Left renal pelvis (tissue), 4 donors: ENCODE results near the gene PLA2G2E. TPM values are rescaled to one million over a fixed set of nuclear protein-coding genes. Genes with fewer than 3 reads are reported as not detected.
"Not testable (repeated sequence)": the region's sequence is repeated elsewhere in the genome, so short reads cannot be mapped to it uniquely, and the experiment has no call there.

Experiments
- DNase-seq, 4 donors: peaks; one replicate each; pipeline ENCODE4 v3.0.0-alpha.2; 2013; ENCODE audit warnings: low read depth in 4 of 4, low spot score in 3 of 4
- polyA plus RNA-seq, 4 donors: library from polyadenylated mRNA; unstranded; fragments of 120-200 nt; gene quantifications; one replicate each; pipeline ENCODE4 v1.2.1, GENCODE V29; 2013; ENCODE audit not compliant: insufficient read length in 4 of 4

The PLA2G2E gene
- polyA plus RNA-seq, 4 donors: not detected

DNA sequence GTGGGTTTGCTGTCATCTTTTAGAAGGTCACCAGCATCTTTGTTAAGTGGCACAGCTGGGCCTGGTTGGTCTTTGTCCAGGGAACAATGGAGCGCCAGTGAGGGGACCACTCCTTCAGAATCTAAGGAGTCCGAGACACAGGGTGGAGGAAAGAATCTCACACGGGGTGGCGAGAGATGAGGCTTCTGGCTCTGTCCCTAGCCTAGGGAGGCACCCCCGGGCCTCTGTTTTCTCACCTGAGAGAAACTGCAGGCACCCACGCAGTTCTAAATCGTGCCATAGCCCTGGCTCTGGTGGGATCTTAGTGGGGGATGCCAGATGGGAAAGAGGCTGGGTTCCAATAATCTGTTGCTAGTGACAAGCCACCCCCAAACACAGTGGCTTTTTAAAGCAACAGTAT lies 10.9 kb upstream of the PLA2G2E start:
- no peak for DNase-seq

DNA sequence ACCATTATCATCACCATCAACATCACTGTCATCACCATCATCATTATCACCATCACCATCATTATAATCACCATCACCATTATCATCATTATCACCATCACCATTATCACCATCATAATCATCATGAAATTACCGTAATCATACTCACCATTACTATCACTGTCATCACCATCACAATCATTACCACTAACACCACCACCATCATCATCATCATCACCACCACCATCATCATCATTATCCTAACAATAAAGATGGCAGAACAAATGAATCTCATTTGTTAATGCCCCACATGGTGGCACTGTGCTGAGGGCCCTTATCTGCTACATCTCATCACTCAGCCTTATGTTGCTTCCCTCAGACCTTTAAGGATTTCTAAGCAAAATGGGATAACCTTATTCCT lies 9.4 kb upstream of the PLA2G2E start:
- DNase-seq: no peak

DNA sequence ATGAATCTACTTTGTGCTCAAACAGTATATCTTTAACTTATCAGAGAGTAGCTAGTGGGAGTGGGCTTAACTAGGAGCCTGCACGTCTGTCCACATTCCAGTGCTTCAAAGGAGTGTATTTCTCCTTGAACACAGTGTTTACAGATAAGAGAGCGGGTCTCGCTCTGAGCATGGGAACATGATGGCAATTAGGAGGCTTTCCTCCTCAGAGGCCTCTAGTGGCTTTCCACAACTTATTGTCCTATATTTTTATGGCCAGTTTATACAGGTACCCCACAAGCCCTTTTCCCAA lies 3.7 kb upstream of the PLA2G2E start:
- not testable (repeated sequence) for DNase-seq

DNA sequence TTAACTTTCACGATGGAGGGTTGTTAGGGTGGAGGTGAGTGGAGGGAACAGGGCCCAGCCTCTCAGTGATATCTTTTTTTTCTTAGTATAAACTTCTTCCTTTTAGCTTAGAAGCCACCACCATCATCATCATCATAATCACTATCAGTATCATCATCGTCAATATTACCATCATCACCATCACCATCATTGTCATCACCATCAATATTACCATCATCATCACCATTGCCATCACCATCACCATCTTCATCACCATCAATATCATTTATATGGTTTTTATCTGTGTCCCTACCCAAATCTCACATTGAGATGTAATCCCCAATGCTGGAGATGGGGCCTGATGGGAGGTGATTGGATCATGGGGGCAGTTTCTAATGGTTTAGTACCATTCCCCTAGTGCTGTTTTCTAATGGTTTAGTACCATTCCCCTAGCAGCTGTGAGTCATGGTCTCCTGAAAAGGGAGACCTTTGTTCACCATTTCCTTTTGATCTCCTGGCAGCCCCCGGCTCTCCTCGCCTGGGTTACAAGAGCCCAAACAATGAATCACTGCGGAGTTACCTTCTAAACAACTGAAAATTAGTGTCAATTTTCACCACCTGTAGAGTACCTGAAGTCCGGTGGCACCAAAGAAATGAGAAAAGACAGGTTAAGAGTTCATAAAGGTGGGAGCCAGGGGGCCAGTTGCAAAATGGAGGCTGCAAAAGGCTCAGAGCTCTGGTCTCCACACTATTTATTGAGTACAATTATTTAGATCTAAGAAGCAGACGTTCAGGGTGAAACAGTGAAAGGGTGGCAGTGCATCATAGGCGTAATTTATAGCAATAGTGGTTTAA lies 3.1 kb upstream of the PLA2G2E start:
- DNase-seq: no peak

GRCh38 chr1:19925342-19926070 lies 2.1 kb upstream of the PLA2G2E start:
- no peak for DNase-seq

- no peak for DNase-seq
Observed at GRCh38 chr1:19923953-19924346, 533 bp upstream of the PLA2G2E start.

GRCh38 chr1:19922015-19922688 lies 1.3 kb downstream of the PLA2G2E start:
- no peak for DNase-seq

DNA sequence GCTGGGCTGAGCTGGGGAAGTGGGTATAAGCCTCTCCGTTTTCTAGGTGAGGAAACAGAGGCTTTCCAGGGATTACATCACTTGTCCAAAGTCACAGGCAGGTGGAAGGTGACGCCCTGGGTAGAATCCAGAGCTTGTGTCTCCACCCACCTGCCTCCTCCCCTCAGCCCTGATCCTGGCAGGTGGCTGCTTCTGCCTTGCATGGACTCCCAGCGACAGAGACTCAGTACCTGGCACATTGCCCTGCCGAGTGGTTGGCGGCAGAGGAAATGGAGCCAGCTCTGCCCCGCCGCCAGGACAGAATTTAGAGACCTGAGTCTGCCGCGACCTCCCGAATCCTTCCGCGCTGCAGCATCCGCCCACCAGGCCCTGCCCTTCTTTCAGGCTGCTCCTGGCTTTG lies 2.1 kb downstream of the PLA2G2E start:
- no peak for DNase-seq

- no peak for DNase-seq
Observed at GRCh38 chr1:19920132-19920710, 3.2 kb downstream of the PLA2G2E start.

- DNase-seq: peak; percentile 33 to 76 (median 70)
Observed at GRCh38 chr1:19918057-19918456, 5.4 kb downstream of the PLA2G2E start.

GRCh38 chr1:19910650-19911049 lies 12.8 kb downstream of the PLA2G2E start:
- no peak for DNase-seq

DNA sequence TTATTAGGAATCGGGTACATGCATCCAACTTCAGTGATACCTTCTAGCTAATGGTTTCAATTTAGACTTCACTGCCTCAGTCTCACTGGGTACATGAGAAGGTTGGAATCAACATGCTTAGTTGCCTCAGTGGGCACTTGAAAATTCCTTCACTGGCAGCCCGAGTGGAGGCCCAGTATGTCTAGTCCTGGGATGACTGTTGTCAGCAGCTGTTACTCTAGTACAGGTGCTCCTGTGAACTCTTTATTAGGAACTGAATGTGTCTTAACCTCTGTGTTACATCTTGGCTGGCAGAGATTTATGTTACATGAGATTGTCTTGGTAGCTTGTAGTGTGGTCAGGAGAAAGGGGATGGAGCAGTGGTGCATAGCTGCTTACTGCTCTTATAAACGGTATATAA lies 13.4 kb downstream of the PLA2G2E start:
- no peak for DNase-seq

DNA sequence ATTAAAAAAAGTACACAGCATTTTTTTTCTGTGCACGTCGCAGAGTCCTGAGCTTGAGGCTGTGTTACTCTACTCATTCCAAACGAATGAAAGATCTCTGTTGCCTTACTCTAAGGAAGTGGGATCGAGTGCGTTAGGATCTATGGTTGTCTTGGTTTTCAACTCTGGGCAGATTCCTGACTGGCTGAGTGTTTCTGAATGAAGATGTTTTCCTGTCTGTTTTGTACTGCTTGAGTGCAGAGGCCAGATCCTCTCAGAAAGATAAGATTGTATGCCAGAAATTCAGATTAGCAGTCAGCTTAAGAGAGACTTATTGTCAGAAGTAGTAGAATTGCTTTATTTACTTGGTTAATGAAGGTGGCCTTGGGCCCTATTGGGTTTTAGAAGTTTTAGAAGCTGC lies 14.0 kb downstream of the PLA2G2E start:
- DNase-seq: no peak

DNA sequence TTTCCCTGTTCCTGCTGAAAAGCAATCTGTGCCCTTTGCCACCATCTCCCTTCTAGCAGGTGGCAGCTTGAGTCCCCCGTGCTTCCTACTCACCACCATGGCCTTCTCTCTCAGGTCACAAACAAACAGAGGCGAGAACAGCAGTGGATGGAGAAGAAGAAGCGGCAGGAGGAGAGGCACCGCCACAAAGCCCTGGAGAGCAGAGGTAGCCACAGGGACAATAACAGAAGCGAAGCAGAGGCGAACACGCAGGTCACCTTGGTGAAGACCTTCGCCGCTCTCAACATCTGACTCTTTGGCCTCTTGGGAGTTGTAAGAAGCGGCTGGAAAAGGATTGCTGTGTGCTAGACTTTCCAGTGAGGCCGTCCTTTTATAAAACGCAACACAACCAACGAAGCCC lies 16.0 kb downstream of the PLA2G2E start:
- no peak for DNase-seq

DNA sequence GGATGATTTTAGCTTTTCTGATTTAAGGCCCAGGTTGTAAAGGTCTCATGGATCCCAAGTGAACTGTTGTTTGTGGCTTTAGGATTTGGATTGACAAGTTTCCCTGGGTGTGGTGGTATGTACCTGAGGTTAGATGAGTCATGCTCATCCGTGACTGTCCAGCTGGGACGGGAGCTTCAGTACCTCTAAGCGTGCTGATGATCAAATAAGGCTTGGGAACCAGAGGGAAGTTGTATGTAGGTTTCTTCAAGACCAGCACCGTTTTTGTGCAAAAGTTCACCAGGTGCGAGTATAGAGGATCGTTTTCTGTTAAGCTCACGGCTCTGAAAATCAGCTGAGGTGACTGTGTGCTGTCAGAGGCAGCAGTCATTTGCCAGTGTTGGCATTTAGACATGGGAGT lies 19.8 kb downstream of the PLA2G2E start:
- no peak for DNase-seq

- DNase-seq: no peak
Observed at GRCh38 chr1:19901653-19902052, 21.8 kb downstream of the PLA2G2E start.

DNA sequence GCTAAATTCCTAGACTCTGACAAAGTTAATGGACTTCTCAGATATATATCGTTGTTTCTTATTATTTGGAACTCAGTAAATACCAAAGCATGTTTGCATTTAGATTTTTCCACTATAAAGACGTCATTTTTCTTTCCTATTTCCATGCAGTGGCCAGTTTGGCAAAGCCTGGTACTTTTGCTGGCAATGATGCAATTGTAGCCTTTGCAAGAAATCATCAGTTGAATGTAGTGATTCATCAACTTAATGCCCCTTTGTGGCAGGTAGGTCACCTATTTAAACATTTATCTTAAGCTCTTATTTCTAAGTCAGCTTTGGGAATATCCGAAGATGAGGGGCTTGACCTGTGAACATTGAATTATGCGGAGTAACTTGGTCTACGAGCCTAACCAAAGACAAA lies 29.2 kb downstream of the PLA2G2E start:
- no peak for DNase-seq

DNA sequence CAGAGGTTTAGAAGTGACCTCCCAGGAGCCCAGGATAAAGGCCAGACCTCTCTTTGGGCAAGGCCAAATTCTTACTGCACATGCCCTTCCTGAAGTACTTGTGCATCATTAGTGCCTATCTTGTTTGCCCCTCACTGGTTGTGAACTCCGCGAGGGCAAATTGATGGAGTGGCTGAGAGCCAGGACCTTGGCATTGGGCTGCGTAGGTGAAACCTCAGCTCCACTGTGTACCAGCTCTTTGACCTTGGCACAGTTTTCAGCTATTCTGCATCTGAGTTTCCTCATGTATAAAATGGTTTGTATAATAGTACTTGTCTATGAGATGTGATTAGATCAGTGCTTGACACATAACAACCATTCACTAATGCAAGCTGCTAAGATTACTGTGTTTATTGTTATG lies 29.7 kb downstream of the PLA2G2E start:
- DNase-seq: no peak

GRCh38 chr1:19892628-19893168 lies 30.7 kb downstream of the PLA2G2E start:
- DNase-seq: no peak

DNA sequence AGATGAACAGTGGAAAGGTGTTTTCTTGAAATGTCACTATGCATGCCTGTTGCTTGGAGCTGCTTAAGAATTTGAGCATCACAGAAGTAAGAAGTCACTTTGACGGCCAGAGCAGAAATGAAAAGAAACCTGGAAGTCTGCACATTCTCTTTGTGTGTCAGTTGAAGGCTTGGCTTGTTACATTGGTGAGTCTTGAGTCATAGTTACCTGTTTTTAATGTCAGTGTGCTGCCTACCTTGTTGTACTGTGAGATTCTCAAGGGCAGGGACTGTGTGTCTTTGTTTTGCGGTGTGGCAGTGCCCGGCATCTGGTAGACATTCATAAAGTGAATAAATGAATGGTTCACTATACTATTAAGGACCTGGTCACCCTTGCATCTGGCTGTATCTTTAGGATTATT lies 31.3 kb downstream of the PLA2G2E start:
- DNase-seq: no peak

DNA sequence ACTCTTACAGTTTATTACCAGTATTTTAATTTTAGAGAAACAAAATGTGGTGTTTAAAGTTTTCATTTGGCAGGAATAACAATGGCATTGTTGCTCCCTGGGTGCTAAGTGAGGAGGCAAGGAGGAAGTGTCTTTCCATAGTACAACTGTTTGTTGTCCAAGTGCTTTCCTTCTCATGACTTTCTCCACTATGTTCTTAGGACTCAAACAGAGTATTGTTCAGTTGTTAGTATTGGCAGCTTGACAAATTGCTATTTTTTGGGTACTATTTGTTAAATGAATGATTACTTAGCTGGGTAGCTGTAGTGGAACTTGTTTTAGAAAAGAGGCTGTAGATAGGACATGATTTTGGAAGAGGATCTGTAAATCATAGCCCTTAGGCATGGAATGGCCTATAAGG lies 33.8 kb downstream of the PLA2G2E start:
- DNase-seq: no peak
